CD14-positive monocyte (primary cell): Measurements from ENCODE around the gene TTC7B. TPM values are rescaled to one million over a fixed set of nuclear protein-coding genes. Genes with fewer than 3 reads are reported as not detected.
"Not testable (repeated sequence)": the region's sequence is repeated elsewhere in the genome, so short reads cannot be mapped to it uniquely, and the experiment has no call there.

Experiments
- DNase-seq, 3 donors: peaks; one replicate each; pipeline ENCODE4 v3.0.0-alpha.2; 2011 to 2022
- H2AFZ ChIP-seq: 2 replicates; pipeline ENCODE4 v1.6.0; 2012; ENCODE audit warnings: mild to moderate bottlenecking, low read depth, low read length, inconsistent platforms; ENCODE audit not compliant: insufficient read depth, poor library complexity, severe bottlenecking
- H3K27ac ChIP-seq, 2 donors: 1 replicate in 1 of 2; 2 replicates in 1 of 2; pipeline ENCODE4 v1.5.1; 2012 to 2013; ENCODE audit warnings: low read length in 2 of 2, control low read depth in 1 of 2, inconsistent platforms in 1 of 2, low read depth in 1 of 2, mild to moderate bottlenecking in 1 of 2
- H3K27me3 ChIP-seq, 2 donors: one replicate each; pipeline versions ENCODE4 v1.6.0 to v1.6.1; 2011 to 2013; ENCODE audit warnings: low read length in 2 of 2; ENCODE audit not compliant: control insufficient read depth in 2 of 2, insufficient read depth in 2 of 2
- H3K36me3 ChIP-seq, 2 donors: replicated peaks in 1 of 2; 1 replicate in 1 of 2; 2 replicates in 1 of 2; pipeline versions ENCODE4 v1.5.1 to v1.6.1; 2012 to 2013; ENCODE audit warnings: low read length in 2 of 2, control low read depth in 1 of 2, inconsistent platforms in 1 of 2, mild to moderate bottlenecking in 1 of 2; ENCODE audit not compliant: insufficient read depth in 2 of 2, control insufficient read depth in 1 of 2
- H3K4me1 ChIP-seq, 2 donors: 1 replicate in 1 of 2; 2 replicates in 1 of 2; pipeline versions ENCODE4 v1.5.1 to v1.6.1; 2012 to 2013; ENCODE audit warnings: low read length in 2 of 2, control low read depth in 1 of 2, inconsistent platforms in 1 of 2, mild to moderate bottlenecking in 1 of 2, moderate library complexity in 1 of 2; ENCODE audit not compliant: insufficient read depth in 2 of 2, control insufficient read depth in 1 of 2
- H3K4me2 ChIP-seq: replicated peaks from 2 replicates; pipeline ENCODE3; 2012; ENCODE audit warnings: low read length, moderate library complexity, mild to moderate bottlenecking; ENCODE audit not compliant: poor library complexity, severe bottlenecking; ENCODE audit errors: extremely low read depth
- H3K4me3 ChIP-seq, 3 experiments: fragments of 200-600 bp in 1 of 3; sonication (generic) in 1 of 3; replicated peaks in 1 of 3; 1 replicate in 2 of 3; 2 replicates in 1 of 3; pipeline ENCODE4 v1.5.1; 2011 to 2013; ENCODE audit warnings: low read length in 3 of 3, mild to moderate bottlenecking in 3 of 3, control low read depth in 2 of 3, low read depth in 2 of 3, inconsistent platforms in 1 of 3, moderate library complexity in 1 of 3
- H3K79me2 ChIP-seq: 2 replicates; pipeline ENCODE4 v1.6.0; 2012; ENCODE audit warnings: mild to moderate bottlenecking, control low read depth, inconsistent platforms, low read length, moderate library complexity; ENCODE audit not compliant: insufficient read depth
- H3K9ac ChIP-seq: 2 replicates; pipeline ENCODE4 v1.6.0; 2017; ENCODE audit warnings: low read length, mild to moderate bottlenecking; ENCODE audit not compliant: insufficient read depth, poor library complexity, severe bottlenecking
- H3K9me3 ChIP-seq, 2 donors: replicated peaks in 1 of 2; 1 replicate in 1 of 2; 2 replicates in 1 of 2; pipeline versions ENCODE4 v1.5.1 to v1.6.1; 2012 to 2013; ENCODE audit warnings: low read length in 2 of 2, control low read depth in 1 of 2; ENCODE audit not compliant: control insufficient read depth in 1 of 2, insufficient read depth in 1 of 2
- H4K20me1 ChIP-seq: 2 replicates; pipeline ENCODE4 v1.6.0; 2012; ENCODE audit warnings: mild to moderate bottlenecking, low read length, control low read depth, moderate library complexity; ENCODE audit not compliant: insufficient read depth
- H3K27ac Mint-ChIP-seq, 7 donors: one replicate each; pipeline ENCODE4 v1.8.0; 2020; ENCODE audit warnings: mild to moderate bottlenecking in 7 of 7, mixed read lengths in 7 of 7, moderate library complexity in 6 of 7, inconsistent platforms in 2 of 7
- H3K27me3 Mint-ChIP-seq, 3 donors: one replicate each; pipeline ENCODE4 v1.8.0; 2021 to 2022; ENCODE audit warnings: low read depth in 3 of 3, mild to moderate bottlenecking in 3 of 3, mixed read lengths in 3 of 3, moderate library complexity in 3 of 3, inconsistent platforms in 1 of 3
- H3K36me3 Mint-ChIP-seq, 2 donors: one replicate each; pipeline ENCODE4 v1.8.0; 2020; ENCODE audit warnings: mixed read lengths in 2 of 2, inconsistent platforms in 1 of 2, mild to moderate bottlenecking in 1 of 2
- H3K4me1 Mint-ChIP-seq: one replicate; pipeline ENCODE4 v1.8.0; 2020; ENCODE audit warnings: mild to moderate bottlenecking, mixed read lengths
- H3K4me3 Mint-ChIP-seq, 2 donors: one replicate each; pipeline ENCODE4 v1.8.0; 2020; ENCODE audit warnings: mild to moderate bottlenecking in 2 of 2, mixed read lengths in 2 of 2, moderate library complexity in 1 of 2
- H3K9me3 Mint-ChIP-seq, 7 donors: one replicate each; pipeline ENCODE4 v1.8.0; 2020 to 2022; ENCODE audit warnings: mixed read lengths in 7 of 7, mild to moderate bottlenecking in 6 of 7, moderate library complexity in 6 of 7, inconsistent platforms in 2 of 7
- CTCF ChIP-seq: fragments of 200-600 bp; IDR thresholded peaks from one replicate; pipeline ENCODE4 v1.8.0; 2022; ENCODE audit warnings: antibody characterized with exemption, mild to moderate bottlenecking
- WGBS: methylation state at CpG from one replicate; pipeline ENCODE4 v1.1.5; 2013; ENCODE audit warnings: missing lambda C conversion rate; ENCODE audit not compliant: insufficient coverage; 5-methylcytosine and 5-hydroxymethylcytosine counted together
- intact Hi-C, 2 donors: fragments of 100-400 bp; cut with micrococcal nuclease; formaldehyde crosslinking; loops; one replicate each; pipeline versions ENCODE4 v1.15.0 to v1.15.1; 2023
- polyA plus RNA-seq, 3 donors: library from polyadenylated mRNA; depleted of rRNA in 1 of 3; unstranded in 2 of 3; stranded (reverse) in 1 of 3; fragments of 300-500 nt in 2 of 3; fragments of >200 nt in 1 of 3; fragmentation: Illumina TruSeq in 2 of 3; gene quantifications; 1 replicate in 2 of 3; 2 replicates in 1 of 3; pipeline ENCODE4 v1.2.3, GENCODE V29; 2012 to 2021

The TTC7B gene
- polyA plus RNA-seq, 3 donors, result 0.87 to 2.6 (median 1.2) TPM

GRCh38 chr14:90839889-90840266 is 23.6 kb upstream of the TTC7B start:
- no peak for DNase-seq
- 100% methylated on average over 1 of the region's 3 CpGs for WGBS
- Histone ChIP-seq H3K27ac (no peak overlapping the region), H3K4me1 (peaks cover 10 to 20% of the 10 kb centered on the region in 2 donors), H3K79me2 (no peaks in the 10 kb centered on the region), H3K36me3 (no peaks in the 10 kb centered on the region), H3K4me2 (no peak overlapping the region), H4K20me1 (no peaks in the 10 kb centered on the region), H3K9ac (no peak overlapping the region), H3K27me3 (no peaks in the 10 kb centered on the region), H3K9me3 (no peaks in the 10 kb centered on the region), H2AFZ (no peak overlapping the region), H3K4me3 (no peak overlapping the region)
- H3K4me3 Mint-ChIP-seq, result no peak overlapping the region
- H3K27me3 Mint-ChIP-seq, result peaks cover 3 to 9% (median 3%) of the 10 kb centered on the region in 3 donors
- H3K27ac Mint-ChIP-seq, result no peak overlapping the region
- TF ChIP-seq CTCF, result no peak
- no peaks in the 10 kb centered on the region for H3K36me3 Mint-ChIP-seq
- H3K4me1 Mint-ChIP-seq, result peaks cover 23% of the 10 kb centered on the region
- peaks cover 0 to 4% (median 2%) of the 10 kb centered on the region in 7 donors for H3K9me3 Mint-ChIP-seq
- intact Hi-C loops, result no loop called here

- no peak overlapping the region for H3K27ac ChIP-seq
- Mint-ChIP-seq H3K27ac (peak overlapping the region in 2 of 7 donors; percentile 49 to 72), H3K9me3 (peaks cover 0 to 4% (median 2%) of the 10 kb centered on the region in 7 donors), H3K4me1 (peaks cover 23% of the 10 kb centered on the region), H3K4me3 (peak overlapping the region in 1 of 2 donors; percentile 65), H3K27me3 (peaks cover 3 to 9% (median 3%) of the 10 kb centered on the region in 3 donors), H3K36me3 (no peaks in the 10 kb centered on the region)
- H3K27me3 ChIP-seq, result no peaks in the 10 kb centered on the region
- H3K79me2 ChIP-seq, result no peaks in the 10 kb centered on the region
- no peaks in the 10 kb centered on the region for H3K9me3 ChIP-seq
- H3K4me1 ChIP-seq, result peaks cover 10 to 20% of the 10 kb centered on the region in 2 donors
- no peaks in the 10 kb centered on the region for H4K20me1 ChIP-seq
- intact Hi-C loops, result no loop called here
- 95% methylated on average over 4 of the region's 10 CpGs for WGBS
- no peak overlapping the region for H3K4me2 ChIP-seq
- no peaks in the 10 kb centered on the region for H3K36me3 ChIP-seq
- no peak overlapping the region for H3K9ac ChIP-seq
- peak overlapping the region; percentile 27 for H2AFZ ChIP-seq
- no peak overlapping the region for H3K4me3 ChIP-seq
- no peak for TF ChIP-seq CTCF
- DNase-seq, result no peak
Observed at GRCh38 chr14:90839024-90839888, 23.0 kb upstream of the TTC7B start.

DNA sequence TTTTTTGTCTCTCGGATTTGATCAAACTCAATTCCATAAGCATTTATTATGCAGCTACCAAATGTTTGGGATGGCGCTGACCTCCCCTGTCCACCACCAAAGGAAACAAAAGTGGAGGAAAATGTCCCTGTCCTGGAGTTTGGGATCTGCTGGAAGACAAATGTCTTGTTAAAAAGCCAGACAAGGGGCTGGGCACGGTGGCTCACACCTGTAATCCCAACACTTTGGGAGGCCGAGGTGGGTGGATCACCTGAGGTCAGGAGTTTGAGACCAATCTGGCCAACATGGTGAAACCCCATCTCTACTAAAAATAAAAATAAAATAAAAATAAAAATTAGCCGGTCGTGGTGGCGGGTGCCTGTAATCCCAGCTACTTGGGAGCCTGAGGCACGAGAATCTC is 22.3 kb upstream of the TTC7B start:
- H3K27ac Mint-ChIP-seq, H3K36me3 ChIP-seq, H4K20me1 ChIP-seq, H3K4me3 Mint-ChIP-seq, H3K9ac ChIP-seq, H3K79me2 ChIP-seq, H3K36me3 Mint-ChIP-seq, H3K27ac ChIP-seq, H3K27me3 Mint-ChIP-seq, H3K4me3 ChIP-seq, H3K4me2 ChIP-seq, intact Hi-C loops, H3K9me3 Mint-ChIP-seq, H2AFZ ChIP-seq, DNase-seq, H3K9me3 ChIP-seq, H3K27me3 ChIP-seq: not testable (repeated sequence)
- WGBS, result 100% methylated on average over 3 of the region's 8 CpGs
- peaks cover 10 to 20% of the 10 kb centered on the region in 2 donors for H3K4me1 ChIP-seq
- peaks cover 23% of the 10 kb centered on the region for H3K4me1 Mint-ChIP-seq
